Upper lobe of left lung (tissue), 6 donors: ENCODE results near the gene EYA2. TPM values are rescaled to one million over a fixed set of nuclear protein-coding genes. Genes with fewer than 3 reads are reported as not detected.

Source experiments
- ATAC-seq, 2 donors: fragments of 200-7000 bp; cut with Tn5 transposase; one replicate each; pipeline ENCODE4 v1.9.1; 2022; ENCODE audit warnings: mild to moderate bottlenecking in 2 of 2, moderate library complexity in 2 of 2; ENCODE audit not compliant: low FRiP score in 2 of 2
- DNase-seq, 2 donors: peaks; one replicate each; pipeline ENCODE4 v3.0.0-alpha.2; 2019 to 2020
- H3K27ac ChIP-seq, 4 donors: fragments of 200-600 bp; sonication (generic); one replicate each; pipeline ENCODE4 v1.5.1; 2016 to 2019
- H3K27me3 ChIP-seq, 4 donors: fragments of 200-600 bp; sonication (generic); one replicate each; pipeline ENCODE4 v1.5.1; 2017 to 2019
- H3K36me3 ChIP-seq, 4 donors: fragments of 200-600 bp; sonication (generic); one replicate each; pipeline ENCODE4 v1.5.1; 2016 to 2019
- H3K4me1 ChIP-seq, 4 donors: fragments of 200-600 bp; sonication (generic); one replicate each; pipeline ENCODE4 v1.5.1; 2018 to 2019
- H3K4me3 ChIP-seq, 4 donors: fragments of 200-600 bp; sonication (generic); one replicate each; pipeline ENCODE4 v1.5.1; 2017 to 2019; ENCODE audit warnings: mild to moderate bottlenecking in 2 of 4, moderate library complexity in 1 of 4
- H3K9me3 ChIP-seq, 4 donors: fragments of 200-600 bp; sonication (generic); one replicate each; pipeline ENCODE4 v1.5.1; 2018 to 2019
- EP300 ChIP-seq, 4 donors: sonication (generic); formaldehyde crosslinking; IDR thresholded peaks; one replicate each; pipeline ENCODE4 v1.5.1; 2017; ENCODE audit warnings: antibody characterized with exemption in 4 of 4, control low read depth in 2 of 4
- POLR2A ChIP-seq, 4 donors: fragments of 450-650 bp; IDR thresholded peaks; one replicate each; pipeline ENCODE4 v1.5.1; 2016 to 2017; ENCODE audit warnings: antibody characterized with exemption in 4 of 4, mild to moderate bottlenecking in 2 of 4
- POLR2AphosphoS5 ChIP-seq, 2 donors: sonication (generic); formaldehyde crosslinking; IDR thresholded peaks; one replicate each; pipeline ENCODE4 v1.5.1; 2017; ENCODE audit warnings: antibody characterized with exemption in 2 of 2
- WGBS, 2 donors: methylation state at CpG; one replicate each; pipeline ENCODE4 v1.1.5; 2017 to 2018; 5-methylcytosine and 5-hydroxymethylcytosine counted together
- total RNA-seq, 6 donors: library from RNA; depleted of rRNA in 4 of 6; stranded (reverse); fragments of >200 nt in 4 of 6; gene quantifications; one replicate each; pipeline versions ENCODE4 v1.1.0 to v1.2.1, GENCODE V29; 2016 to 2021
- TF ChIP-seq, protein P1 (sequence below), 6 experiments: fragments of 450-650 bp in 4 of 6; fragments of 200-600 bp in 2 of 6; sonication (generic) in 2 of 6; IDR thresholded peaks; one replicate each; pipeline ENCODE4 v1.5.1; 2016 to 2019; ENCODE audit warnings: antibody characterized with exemption in 6 of 6
- donor health status: DM: no; HTN: no; CAD: no; lungs with moderate emphysema.
- donor health status: DM: no; HTN: yes; CAD: no; lungs with severe emphysema.

Gene EYA2
- total RNA-seq, 6 donors from 2014 or later, result 0.66 to 9.4 (median 3.0) TPM

DNA sequence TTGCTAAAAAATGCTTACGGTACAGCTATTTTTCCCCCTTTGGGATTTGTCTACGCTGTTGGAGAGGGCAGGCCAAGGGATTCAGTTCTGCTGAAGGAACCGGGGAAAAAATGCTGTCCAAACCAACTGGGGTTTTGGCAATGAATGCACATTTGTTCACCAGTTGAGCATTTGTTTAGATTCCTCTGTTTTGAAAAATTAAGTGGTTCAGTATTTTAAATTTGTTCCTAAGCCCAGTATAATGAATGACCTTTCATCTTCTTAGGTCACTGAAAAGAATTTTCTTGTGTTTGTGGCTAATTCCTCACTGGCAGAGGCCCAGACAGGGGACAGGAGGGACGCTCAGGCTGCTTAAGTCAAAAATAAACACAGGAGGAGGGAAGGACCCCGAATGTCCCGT lies 10.8 kb upstream of the EYA2 start:
- H3K36me3 ChIP-seq, result no peaks in the 10 kb centered on the region
- ATAC-seq (no peak), DNase-seq (no peak)
- no peak overlapping the region for H3K27ac ChIP-seq
- H3K4me1 ChIP-seq, result no peaks in the 10 kb centered on the region
- no peaks in the 10 kb centered on the region for H3K9me3 ChIP-seq
- 39 to 50% methylated on average over 6 of the region's 6 CpGs for WGBS, 2 donors
- TF ChIP-seq, protein P1, sequence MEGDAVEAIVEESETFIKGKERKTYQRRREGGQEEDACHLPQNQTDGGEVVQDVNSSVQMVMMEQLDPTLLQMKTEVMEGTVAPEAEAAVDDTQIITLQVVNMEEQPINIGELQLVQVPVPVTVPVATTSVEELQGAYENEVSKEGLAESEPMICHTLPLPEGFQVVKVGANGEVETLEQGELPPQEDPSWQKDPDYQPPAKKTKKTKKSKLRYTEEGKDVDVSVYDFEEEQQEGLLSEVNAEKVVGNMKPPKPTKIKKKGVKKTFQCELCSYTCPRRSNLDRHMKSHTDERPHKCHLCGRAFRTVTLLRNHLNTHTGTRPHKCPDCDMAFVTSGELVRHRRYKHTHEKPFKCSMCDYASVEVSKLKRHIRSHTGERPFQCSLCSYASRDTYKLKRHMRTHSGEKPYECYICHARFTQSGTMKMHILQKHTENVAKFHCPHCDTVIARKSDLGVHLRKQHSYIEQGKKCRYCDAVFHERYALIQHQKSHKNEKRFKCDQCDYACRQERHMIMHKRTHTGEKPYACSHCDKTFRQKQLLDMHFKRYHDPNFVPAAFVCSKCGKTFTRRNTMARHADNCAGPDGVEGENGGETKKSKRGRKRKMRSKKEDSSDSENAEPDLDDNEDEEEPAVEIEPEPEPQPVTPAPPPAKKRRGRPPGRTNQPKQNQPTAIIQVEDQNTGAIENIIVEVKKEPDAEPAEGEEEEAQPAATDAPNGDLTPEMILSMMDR (IDR thresholded peaks at IDR 0.05), result no peak
- no peak overlapping the region for H3K4me3 ChIP-seq
- no peaks in the 10 kb centered on the region for H3K27me3 ChIP-seq

DNA sequence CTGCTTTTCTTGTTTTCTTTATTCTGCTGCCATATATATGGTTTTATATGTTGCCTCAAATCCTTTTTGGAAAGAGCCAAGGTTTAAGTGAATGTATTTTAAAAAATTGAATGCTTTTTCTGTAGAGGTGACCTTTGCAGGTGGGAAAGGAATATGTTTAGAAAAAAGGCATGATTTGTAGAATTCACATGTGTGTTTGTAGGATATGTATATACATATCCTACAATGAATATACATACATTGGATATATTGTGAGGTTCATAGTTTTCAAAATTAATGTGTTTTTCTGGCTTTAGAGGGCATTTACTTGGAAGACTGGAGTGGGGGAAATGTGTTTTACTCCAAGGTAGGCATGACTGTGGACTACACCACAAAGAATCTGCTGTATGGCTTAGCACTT lies 4.0 kb upstream of the EYA2 start:
- no peaks in the 10 kb centered on the region for H3K36me3 ChIP-seq
- ATAC-seq (no peak), DNase-seq (no peak)
- peaks cover 0 to 9% (median 6%) of the 10 kb centered on the region in 4 donors for H3K9me3 ChIP-seq
- H3K27me3 ChIP-seq, result peaks cover 0 to 14% (median 5%) of the 10 kb centered on the region in 4 donors
- peaks cover 0 to 12% (median 0%) of the 10 kb centered on the region in 4 donors for H3K4me1 ChIP-seq
- H3K4me3 ChIP-seq, result no peak overlapping the region
- no peak overlapping the region for H3K27ac ChIP-seq
- TF ChIP-seq, protein P1 (IDR thresholded peaks at IDR 0.05), result no peak
- TF ChIP-seq POLR2AphosphoS5 (IDR thresholded peaks at IDR 0.05) (no peak), POLR2A (IDR thresholded peaks at IDR 0.05) (no peak), EP300 (IDR thresholded peaks at IDR 0.05) (no peak)

DNA sequence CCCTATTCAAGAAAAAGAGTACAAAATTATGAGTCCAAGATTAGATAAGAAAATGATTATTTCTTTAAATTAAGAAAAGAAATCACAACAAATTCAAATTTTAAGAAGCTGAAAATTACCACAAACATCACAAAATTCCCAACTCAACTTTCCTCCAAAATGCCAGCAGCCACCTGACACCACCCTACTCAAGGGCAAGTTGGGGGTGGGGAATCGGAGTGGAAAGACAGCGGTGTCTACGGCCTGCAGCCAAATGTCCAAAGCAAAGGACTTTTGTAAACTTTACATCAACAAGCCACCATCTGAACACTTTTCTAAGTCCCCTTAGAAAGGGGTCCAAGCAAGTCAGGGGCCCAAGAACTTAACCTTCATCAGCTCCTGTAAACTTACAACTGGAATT lies 1.6 kb upstream of the EYA2 start:
- Histone ChIP-seq H3K4me3 (no peak overlapping the region), H3K27me3 (peaks cover 0 to 15% (median 7%) of the 10 kb centered on the region in 4 donors), H3K4me1 (peaks cover 0 to 12% (median 0%) of the 10 kb centered on the region in 4 donors), H3K27ac (no peak overlapping the region), H3K9me3 (peaks cover 0 to 9% (median 6%) of the 10 kb centered on the region in 4 donors), H3K36me3 (no peaks in the 10 kb centered on the region)
- DNase-seq, result no peak
- WGBS, 2 donors, result 76 to 84% methylated on average over 3 of the region's 3 CpGs
- TF ChIP-seq EP300 (IDR thresholded peaks at IDR 0.05) (no peak), POLR2AphosphoS5 (IDR thresholded peaks at IDR 0.05) (no peak), POLR2A (IDR thresholded peaks at IDR 0.05) (no peak)
- TF ChIP-seq, protein P1 (IDR thresholded peaks at IDR 0.05), result no peak
- no peak for ATAC-seq

DNA sequence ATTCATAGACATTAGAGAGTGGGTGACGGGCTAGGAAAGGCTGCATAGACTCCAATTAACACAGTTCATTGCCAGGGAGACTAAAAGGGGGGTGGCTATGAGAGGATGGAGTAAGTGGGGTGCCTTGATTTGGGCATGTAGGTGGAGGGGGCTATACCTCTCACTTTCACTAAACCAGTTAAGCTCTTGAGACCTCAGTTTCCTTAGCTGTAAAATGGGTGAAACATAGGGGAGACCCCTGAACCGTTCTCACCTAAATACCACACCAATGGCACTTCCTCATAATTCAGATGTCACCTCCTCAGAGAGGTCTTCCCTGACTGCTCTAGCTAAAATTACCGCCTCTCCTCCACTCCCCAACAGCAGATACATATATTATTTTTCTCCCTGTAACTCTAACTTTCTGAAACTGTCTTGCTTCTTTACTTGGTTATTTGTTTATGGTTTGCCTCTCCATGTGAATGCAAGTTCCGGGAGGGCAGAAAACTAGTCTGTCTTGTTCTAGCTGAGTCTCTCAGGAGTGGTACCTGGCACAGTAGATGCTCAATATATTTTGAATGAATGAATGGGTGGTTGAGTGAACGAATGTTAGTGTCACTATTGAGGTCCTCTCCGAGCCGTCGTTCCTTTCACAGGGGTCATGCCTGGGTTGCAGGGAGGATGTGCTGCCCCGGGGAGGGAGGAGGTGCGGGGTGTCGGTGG lies 615 bp upstream of the EYA2 start:
- H3K4me3 ChIP-seq, result peak overlapping the region in 3 of 4 donors; percentile 33 to 44 (median 43)

More for the DNA sequence above, 615 bp upstream of the EYA2 start:
- Histone ChIP-seq H3K4me1 (peaks cover 0 to 12% (median 0%) of the 10 kb centered on the region in 4 donors), H3K27ac (no peak overlapping the region), H3K27me3 (peaks cover 0 to 15% (median 7%) of the 10 kb centered on the region in 4 donors), H3K9me3 (peaks cover 0 to 9% (median 6%) of the 10 kb centered on the region in 4 donors), H3K36me3 (no peaks in the 10 kb centered on the region)
- ATAC-seq (no peak), DNase-seq (no peak)
- 26 to 31% methylated on average over 8 to 11 of the region's 11 CpGs for WGBS, 2 donors
- TF ChIP-seq, protein P1 (IDR thresholded peaks at IDR 0.05), result no peak
- TF ChIP-seq EP300 (IDR thresholded peaks at IDR 0.05) (no peak), POLR2A (IDR thresholded peaks at IDR 0.05) (no peak), POLR2AphosphoS5 (IDR thresholded peaks at IDR 0.05) (no peak)
